Measurements from ENCODE around the gene CEP85. TPM values are rescaled to one million over a fixed set of nuclear protein-coding genes. Genes with fewer than 3 reads are reported as not detected.

The CEP85 gene
- total and polyA plus RNA-seq, 10 of the 15 experiments (the other 5 are each of a cell fraction or from before 2014, with no cell fraction given), result 8.4 to 26.8 (median 21.5) TPM

DNA sequence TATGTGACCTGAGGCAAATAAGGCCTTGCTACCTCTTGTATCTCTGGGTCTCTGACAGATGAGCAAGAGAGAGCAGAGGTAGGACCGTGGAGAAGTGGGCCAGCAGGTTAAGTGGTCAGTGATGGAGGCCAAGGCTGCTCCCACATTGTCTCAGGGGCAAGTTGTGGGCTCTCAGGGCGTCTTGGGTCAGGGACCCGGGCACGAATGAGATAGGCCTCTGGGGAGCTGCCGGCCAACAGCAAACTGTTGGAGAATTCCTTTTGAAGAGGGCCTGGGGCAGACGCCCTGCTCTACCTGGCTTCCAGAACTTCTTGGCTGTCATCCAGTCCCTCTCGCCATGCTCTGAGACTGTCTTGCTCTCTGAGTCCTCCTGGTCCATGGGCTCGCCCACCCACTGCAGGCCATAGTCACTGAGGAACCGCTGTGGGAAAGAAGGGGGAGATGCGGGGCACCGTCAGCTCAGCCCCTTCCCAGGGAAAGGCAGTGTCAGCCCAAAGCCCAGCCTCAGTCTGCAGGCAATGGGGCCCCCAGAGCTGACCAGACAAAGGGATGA, 60.0 kb downstream of the CEP85 start (continued):
- TF ChIP-seq, protein P1, sequence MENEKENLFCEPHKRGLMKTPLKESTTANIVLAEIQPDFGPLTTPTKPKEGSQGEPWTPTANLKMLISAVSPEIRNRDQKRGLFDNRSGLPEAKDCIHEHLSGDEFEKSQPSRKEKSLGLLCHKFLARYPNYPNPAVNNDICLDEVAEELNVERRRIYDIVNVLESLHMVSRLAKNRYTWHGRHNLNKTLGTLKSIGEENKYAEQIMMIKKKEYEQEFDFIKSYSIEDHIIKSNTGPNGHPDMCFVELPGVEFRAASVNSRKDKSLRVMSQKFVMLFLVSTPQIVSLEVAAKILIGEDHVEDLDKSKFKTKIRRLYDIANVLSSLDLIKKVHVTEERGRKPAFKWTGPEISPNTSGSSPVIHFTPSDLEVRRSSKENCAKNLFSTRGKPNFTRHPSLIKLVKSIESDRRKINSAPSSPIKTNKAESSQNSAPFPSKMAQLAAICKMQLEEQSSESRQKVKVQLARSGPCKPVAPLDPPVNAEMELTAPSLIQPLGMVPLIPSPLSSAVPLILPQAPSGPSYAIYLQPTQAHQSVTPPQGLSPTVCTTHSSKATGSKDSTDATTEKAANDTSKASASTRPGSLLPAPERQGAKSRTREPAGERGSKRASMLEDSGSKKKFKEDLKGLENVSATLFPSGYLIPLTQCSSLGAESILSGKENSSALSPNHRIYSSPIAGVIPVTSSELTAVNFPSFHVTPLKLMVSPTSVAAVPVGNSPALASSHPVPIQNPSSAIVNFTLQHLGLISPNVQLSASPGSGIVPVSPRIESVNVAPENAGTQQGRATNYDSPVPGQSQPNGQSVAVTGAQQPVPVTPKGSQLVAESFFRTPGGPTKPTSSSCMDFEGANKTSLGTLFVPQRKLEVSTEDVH (IDR thresholded peaks at IDR 0.05; ENCODE audit: low read depth, partially characterized antibody), result no peak
- TF ChIP-seq CREB1 (IDR thresholded peaks at IDR 0.05; ENCODE audit: low read depth), result no peak

DNA sequence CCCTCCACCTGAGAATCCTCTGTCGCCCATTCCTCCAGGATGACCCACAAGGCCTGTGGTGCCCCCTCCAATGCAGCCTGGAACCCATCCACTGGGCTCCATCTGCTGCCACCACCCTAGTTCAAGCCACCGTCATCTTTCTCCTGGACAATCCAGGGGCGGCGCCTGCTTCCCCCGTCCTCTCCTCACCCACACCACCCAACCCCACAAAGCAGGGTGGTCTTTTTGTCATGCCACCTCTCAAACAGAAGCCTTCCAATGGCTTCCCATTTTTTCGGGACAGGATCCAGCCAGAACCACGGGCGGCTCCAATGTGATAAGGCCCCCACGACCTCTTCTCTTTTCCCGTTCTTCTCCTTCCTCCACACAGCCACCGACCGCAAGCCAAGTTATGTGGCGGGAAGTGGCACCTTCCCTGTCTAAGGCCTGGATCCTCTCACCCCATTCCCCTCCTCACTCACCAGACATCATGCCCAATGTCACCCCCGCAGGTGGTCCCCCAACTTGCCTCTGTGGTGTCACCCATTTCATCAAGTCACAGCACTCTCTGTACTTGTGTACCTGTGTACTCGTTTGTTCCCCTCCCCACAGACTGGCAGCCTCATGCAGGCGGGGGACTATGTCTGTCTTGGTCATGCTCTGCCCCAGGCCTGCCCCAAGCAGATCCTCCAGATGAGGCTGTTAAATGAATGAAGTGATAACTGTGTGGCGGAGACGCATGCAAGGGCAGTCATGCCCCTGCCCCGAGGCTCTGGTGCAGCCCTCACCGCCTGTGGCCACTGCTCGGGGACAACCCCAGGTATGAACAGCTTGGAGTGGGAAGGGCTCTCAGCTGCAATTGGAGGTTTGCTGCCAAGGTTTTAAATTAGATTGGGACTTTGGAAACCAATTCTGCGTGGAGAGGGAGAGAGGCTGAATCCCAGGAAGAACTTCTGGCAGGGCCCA, 61.5 kb downstream of the CEP85 start:
- RAD21 ChIA-PET (ENCODE audit: unreplicated experiment), result no interaction called here
- WGBS (ENCODE audit: insufficient coverage, insufficient replicate concordance, low lambda C conversion rate, missing lambda C conversion rate), result 84% methylated on average over 17 of the region's 22 CpGs
- Histone ChIP-seq H3K79me2 (ENCODE audit: control insufficient read depth, insufficient read depth, low read length) (no peaks in the 10 kb centered on the region), H2AFZ (ENCODE audit: control insufficient read depth, low read depth, low read length) (no peak overlapping the region), H3K36me3 (ENCODE audit: control insufficient read depth in 2 of 2, insufficient read depth in 2 of 2, low read length in 1 of 2) (no peaks in the 10 kb centered on the region), H3K4me1 (ENCODE audit: control insufficient read depth, insufficient read depth, low read length) (peaks cover 10% of the 10 kb centered on the region), H3K27ac (ENCODE audit: control insufficient read depth, insufficient read depth) (no peak overlapping the region), H3K9ac (ENCODE audit: control insufficient read depth, insufficient read depth, low read length) (no peak overlapping the region), H3K4me2 (ENCODE audit: control insufficient read depth, insufficient read depth) (no peak overlapping the region), H3K9me3 (replicated peaks; ENCODE audit: control insufficient read depth, insufficient read depth, low read length) (no peaks in the 10 kb centered on the region), H3K4me3 (no peak overlapping the region), H3K27me3 (replicated peaks in 1 of 2; ENCODE audit: control insufficient read depth in 2 of 2, insufficient read depth in 2 of 2, low read length in 1 of 2) (no peaks in the 10 kb centered on the region), H4K20me1 (ENCODE audit: control insufficient read depth, insufficient read depth) (no peaks in the 10 kb centered on the region)
- ATAC-seq (no peak), DNase-seq (ENCODE audit: low read depth, low spot score) (no peak), FAIRE-seq (no peak)
- no TSS peak for BruUV-seq (replicated peaks)
- POLR2A ChIA-PET, result interaction anchor here (0.5 kb wide), 1 partner anchor 12 kb away, joined by 5 read pairs; no protein-coding TSS in a partner anchor
- intact Hi-C loops (cut with micrococcal nuclease; ENCODE audit: unreplicated experiment) (no loop called here), in situ Hi-C loops (cut with MboI) (no loop called here)
- CTCF ChIA-PET, result interaction anchor here (0.6 kb wide), 1 partner anchor 12 kb away, joined by 3 read pairs; no protein-coding TSS in a partner anchor
- SMC1A ChIA-PET (ENCODE audit: uncharacterized antibody, unreplicated experiment), result interaction anchor here (0.7 kb wide), 1 partner anchor 396 kb away, joined by 3 read pairs; no protein-coding TSS in a partner anchor
- no peak for TF ChIP-seq CHD1 (IDR thresholded peaks at IDR 0.05; ENCODE audit: low read depth, low read length)
- TF ChIP-seq, protein P2, sequence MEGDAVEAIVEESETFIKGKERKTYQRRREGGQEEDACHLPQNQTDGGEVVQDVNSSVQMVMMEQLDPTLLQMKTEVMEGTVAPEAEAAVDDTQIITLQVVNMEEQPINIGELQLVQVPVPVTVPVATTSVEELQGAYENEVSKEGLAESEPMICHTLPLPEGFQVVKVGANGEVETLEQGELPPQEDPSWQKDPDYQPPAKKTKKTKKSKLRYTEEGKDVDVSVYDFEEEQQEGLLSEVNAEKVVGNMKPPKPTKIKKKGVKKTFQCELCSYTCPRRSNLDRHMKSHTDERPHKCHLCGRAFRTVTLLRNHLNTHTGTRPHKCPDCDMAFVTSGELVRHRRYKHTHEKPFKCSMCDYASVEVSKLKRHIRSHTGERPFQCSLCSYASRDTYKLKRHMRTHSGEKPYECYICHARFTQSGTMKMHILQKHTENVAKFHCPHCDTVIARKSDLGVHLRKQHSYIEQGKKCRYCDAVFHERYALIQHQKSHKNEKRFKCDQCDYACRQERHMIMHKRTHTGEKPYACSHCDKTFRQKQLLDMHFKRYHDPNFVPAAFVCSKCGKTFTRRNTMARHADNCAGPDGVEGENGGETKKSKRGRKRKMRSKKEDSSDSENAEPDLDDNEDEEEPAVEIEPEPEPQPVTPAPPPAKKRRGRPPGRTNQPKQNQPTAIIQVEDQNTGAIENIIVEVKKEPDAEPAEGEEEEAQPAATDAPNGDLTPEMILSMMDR (IDR thresholded peaks at IDR 0.05 in 2 of 3, conservative IDR thresholded peaks at IDR 0.05 in 1 of 3; ENCODE audit: control insufficient read depth in 2 of 3, extremely low read depth in 1 of 3, insufficient read depth in 1 of 3, low read depth in 3 of 3, low read length in 3 of 3), result no peak
- TF ChIP-seq, protein P3, sequence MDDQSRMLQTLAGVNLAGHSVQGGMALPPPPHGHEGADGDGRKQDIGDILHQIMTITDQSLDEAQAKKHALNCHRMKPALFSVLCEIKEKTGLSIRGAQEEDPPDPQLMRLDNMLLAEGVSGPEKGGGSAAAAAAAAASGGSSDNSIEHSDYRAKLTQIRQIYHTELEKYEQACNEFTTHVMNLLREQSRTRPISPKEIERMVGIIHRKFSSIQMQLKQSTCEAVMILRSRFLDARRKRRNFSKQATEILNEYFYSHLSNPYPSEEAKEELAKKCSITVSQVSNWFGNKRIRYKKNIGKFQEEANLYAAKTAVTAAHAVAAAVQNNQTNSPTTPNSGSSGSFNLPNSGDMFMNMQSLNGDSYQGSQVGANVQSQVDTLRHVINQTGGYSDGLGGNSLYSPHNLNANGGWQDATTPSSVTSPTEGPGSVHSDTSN (IDR thresholded peaks at IDR 0.05; ENCODE audit: insufficient replicate concordance, low read depth, low read length), result no peak
- TF ChIP-seq RUNX3 (IDR thresholded peaks at IDR 0.05; ENCODE audit: low read length), result no peak
- TF ChIP-seq ETV6 (conservative IDR thresholded peaks at IDR 0.05 in 1 of 2, IDR thresholded peaks at IDR 0.05 in 1 of 2; ENCODE audit: borderline replicate concordance in 1 of 2, low read depth in 1 of 2), result no peak
- TF ChIP-seq YBX1 (IDR thresholded peaks at IDR 0.05), result no peak
- TF ChIP-seq GATAD2B (conservative IDR thresholded peaks at IDR 0.05; ENCODE audit: low read depth), result no peak
- no peak for TF ChIP-seq CREM (IDR thresholded peaks at IDR 0.05; ENCODE audit: low read depth)
- TF ChIP-seq, protein P4, sequence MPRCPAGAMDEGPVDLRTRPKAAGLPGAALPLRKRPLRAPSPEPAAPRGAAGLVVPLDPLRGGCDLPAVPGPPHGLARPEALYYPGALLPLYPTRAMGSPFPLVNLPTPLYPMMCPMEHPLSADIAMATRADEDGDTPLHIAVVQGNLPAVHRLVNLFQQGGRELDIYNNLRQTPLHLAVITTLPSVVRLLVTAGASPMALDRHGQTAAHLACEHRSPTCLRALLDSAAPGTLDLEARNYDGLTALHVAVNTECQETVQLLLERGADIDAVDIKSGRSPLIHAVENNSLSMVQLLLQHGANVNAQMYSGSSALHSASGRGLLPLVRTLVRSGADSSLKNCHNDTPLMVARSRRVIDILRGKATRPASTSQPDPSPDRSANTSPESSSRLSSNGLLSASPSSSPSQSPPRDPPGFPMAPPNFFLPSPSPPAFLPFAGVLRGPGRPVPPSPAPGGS (IDR thresholded peaks at IDR 0.05; ENCODE audit: borderline replicate concordance, insufficient read depth, low read depth, low read length, poor library complexity, severe bottlenecking), result no peak
- TF ChIP-seq JUNB (IDR thresholded peaks at IDR 0.05), result no peak
